HUDEP-2 (cell line): ENCODE data around the gene PKNOX2.

Experiments used
- DNase-seq, 76 experiments: peaks; one replicate each; lab custom pipeline; 2025; ENCODE audit not compliant: unreplicated experiment in 76 of 76; lab: John Stamatoyannopoulos, UW

Gene PKNOX2

DNA sequence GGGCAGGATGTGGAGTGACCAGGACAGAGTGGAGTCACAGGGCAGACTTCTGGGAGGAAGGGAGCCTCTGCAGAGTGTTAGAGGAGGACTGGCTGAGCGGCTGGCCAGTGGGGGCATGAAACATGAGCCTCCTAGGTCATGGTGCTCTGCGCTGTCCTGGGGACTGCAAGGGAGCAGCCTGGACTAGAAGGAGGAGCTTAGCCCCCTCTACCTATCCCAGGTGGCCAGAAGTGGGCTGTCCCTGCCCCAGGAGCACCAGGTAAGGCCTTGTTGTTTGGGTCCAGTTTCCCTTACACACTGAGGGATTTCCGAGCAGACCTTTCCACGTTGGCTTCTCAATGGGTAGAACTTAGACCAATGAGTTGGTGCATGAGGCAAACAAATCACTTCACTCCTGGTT lies 7.4 kb downstream of the PKNOX2 start:
- no peak for DNase-seq

DNA sequence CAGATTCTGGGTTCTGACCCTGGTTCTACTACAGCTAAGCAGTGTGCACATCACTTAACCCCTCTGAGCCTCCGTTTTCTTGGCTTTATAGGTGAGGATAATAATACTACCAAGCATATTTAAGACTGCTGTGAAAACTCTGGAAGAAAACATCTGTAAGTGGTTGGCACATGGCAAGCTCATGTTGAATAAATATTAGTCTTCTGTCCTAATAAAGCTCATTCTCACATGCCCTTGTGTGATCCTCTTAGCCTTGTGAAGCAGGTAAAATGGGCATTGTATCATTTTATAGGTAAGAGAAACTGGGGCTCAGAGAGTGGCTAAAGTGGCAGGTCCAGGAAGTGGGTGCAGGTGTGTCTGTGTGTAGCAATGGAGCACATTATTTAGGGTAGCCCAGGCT lies 8.5 kb downstream of the PKNOX2 start:
- DNase-seq: no peak

DNA sequence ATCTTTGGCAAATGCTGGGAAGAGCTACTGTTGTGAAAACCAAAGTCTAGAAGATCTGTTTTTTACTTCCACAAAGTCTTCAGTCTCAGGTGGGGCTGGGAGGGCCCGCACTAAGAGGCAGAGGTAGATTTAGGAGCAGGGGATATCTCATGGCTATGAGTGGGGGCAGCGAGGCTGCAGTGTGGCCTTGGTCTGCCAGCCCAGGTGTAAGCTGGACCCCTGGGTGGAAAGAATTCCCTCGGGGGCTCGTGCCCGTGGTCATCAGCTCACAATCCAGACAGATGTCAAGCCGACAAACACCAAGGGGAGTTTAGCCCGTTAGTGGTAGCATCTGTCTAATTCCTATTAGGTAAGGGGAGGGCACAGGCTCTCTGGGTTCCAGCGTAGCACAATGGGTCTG lies 9.0 kb downstream of the PKNOX2 start:
- DNase-seq: no peak

DNA sequence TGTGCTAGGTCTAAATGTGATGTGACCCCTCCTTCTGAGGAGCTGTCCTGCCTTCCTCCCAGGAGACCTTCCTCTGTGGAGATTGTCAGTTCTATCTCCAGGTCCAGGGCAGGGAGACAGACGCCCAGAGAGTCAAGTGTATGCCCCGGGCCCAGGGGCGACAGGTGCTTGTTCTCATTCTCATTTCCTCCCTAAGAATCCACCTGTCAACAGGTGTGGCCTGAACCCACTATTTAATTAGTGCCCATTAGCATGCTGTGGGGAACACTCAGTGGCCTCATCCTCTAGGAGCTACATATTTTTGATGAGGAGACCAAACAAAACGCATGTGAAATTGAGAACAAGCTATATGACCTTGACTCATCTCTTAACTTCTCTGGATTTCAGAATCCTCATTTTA lies 9.5 kb downstream of the PKNOX2 start:
- DNase-seq: no peak

DNA sequence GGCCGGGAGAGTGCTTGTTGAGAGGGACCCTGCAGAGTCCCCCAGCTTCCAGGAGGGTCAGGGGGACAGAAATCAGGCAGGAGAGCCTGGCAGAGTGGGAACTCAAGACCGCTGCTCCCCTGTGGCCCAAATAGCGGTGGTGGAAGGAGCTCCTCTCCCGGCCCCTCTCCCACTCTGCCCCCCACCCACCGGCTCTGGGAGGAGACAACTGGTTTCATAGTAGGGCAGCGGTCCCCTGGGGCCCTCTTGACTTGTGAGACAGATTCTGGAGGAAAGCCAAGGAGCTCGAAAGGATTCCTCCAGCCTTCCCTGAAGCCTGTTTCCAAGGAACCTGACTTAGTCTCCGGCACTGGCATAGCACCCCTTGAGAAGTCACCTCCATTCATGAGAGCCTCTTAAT lies 10.1 kb downstream of the PKNOX2 start:
- DNase-seq: no peak

DNA sequence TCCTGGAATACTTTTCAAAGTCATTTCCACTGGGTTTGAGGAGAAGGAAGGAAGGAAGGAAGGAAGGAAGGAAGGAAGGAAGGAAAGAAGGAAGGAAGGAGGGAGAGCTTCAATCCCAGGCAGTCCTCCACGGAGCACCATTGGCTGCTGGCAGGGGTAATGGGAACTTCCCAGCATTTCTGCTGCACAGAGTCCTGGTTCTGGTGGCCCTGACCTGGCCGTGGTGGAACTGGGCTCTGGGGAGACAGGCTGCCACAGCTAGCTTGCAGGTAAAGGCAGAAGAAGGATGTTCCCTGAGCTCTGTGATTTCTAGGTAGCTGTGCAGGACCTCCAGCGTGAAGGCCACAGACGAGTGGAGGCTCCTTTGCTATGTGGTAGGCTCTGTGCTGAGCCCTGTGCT lies 10.6 kb downstream of the PKNOX2 start:
- DNase-seq: no peak

DNA sequence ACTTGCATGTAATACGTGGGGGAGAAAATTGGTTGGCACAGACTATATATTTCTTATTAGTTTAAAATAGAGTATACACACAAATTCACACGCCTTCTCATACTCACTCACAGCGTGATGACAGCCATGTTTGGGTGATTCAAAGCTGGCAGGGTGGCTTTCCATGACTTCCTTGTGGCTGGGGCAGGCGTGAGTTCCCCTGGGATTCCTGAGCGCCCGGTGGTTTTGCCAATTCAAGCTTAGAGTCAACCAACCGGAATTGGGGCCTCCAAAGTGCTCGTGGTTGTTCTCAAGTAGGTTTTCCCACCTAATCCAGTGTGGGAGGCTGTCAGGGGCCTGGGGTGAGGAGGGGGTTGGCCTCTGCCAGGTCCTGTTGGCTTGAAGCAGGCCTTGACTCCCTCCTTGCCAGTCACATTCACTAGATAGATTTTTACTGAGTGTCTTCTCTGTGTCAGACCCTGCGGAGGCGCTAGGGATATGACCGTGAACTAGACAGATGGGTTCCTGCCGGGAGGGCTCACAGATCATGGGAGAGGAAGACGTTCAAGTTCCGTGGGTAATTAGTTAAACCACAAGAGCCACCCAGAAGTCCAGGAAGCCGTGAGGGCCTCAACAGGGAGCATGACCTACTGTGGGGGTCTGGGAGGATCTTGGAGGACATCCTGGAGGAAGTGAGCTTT lies 11.5 kb downstream of the PKNOX2 start:
- no peak for DNase-seq

DNA sequence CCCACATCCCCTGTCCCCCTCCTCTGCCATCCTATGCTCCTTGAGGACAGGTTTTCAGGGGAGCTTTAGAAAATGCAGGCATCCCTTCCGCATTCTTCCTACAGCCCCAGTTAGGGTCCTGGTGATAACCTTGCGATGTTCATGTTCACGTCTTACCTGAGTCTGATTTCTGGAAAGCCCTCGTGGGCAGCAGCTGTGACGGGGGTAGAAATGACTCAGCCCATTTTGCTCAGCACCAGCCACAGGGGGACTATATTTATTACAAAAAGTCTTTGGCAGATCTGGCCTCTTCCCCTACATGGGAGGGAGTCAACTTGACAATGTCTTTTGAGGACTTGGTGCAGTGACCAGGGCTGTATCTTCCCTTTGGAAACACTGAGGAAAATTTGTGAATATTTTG lies 12.3 kb downstream of the PKNOX2 start:
- no peak for DNase-seq

DNA sequence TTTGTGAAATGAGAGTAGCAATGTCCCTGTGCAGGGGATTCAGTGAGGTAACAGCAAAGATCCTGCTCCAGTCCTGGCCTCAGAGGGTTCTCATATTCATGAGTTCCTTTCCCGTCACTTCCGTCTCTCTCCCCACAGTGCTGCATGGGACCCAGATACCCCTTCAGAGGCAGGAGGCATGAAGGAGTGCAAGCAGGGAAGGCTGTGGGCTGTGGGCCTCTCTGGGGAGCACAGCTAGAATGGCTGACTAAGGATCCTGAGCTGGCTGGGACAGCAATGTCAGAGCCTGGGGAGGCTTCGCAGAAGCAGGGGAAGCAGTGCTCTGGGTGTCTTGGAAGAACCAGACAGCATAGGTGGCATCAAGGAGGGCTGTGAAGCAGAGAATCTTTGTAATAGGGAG lies 13.0 kb downstream of the PKNOX2 start:
- no peak for DNase-seq

DNA sequence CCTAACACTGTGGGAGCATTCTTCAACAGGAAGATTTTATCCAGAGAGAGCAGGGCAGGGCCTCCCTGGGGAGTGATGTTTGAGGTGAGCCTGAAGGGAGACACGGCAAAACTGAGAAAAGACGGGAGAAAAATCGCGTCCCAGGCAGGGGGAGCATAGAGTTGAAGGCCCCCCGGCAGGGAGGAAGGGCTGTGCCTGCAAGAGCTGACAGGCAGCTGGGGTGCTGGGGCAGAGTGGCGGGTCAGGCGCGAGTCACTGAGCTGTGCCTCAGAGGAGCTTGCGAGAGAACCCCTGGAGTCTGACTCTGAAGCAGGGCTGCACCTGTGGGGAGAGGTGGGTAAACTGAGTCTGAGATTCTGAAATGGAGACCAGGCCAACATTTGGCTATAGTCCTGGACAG lies 14.8 kb downstream of the PKNOX2 start:
- DNase-seq: no peak

DNA sequence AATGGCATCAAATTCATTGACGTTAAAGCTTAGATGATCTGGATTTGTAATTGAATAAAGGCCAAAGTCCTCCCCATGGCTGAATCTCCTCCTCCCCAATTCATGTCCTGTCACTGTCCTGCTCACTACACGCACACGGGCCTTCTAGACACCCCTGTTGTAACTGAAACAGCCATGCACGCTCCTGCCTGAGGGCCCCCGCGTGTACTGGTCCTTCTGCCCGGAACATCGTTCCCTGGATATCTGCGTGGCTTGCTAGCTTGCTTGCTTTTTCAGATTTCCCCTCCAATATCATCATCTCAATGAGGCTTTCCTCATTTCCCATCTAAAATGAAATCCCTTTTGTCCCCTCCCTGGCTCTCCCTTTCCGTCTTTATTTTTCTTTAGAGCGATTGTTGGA lies 15.3 kb downstream of the PKNOX2 start:
- no peak for DNase-seq

DNA sequence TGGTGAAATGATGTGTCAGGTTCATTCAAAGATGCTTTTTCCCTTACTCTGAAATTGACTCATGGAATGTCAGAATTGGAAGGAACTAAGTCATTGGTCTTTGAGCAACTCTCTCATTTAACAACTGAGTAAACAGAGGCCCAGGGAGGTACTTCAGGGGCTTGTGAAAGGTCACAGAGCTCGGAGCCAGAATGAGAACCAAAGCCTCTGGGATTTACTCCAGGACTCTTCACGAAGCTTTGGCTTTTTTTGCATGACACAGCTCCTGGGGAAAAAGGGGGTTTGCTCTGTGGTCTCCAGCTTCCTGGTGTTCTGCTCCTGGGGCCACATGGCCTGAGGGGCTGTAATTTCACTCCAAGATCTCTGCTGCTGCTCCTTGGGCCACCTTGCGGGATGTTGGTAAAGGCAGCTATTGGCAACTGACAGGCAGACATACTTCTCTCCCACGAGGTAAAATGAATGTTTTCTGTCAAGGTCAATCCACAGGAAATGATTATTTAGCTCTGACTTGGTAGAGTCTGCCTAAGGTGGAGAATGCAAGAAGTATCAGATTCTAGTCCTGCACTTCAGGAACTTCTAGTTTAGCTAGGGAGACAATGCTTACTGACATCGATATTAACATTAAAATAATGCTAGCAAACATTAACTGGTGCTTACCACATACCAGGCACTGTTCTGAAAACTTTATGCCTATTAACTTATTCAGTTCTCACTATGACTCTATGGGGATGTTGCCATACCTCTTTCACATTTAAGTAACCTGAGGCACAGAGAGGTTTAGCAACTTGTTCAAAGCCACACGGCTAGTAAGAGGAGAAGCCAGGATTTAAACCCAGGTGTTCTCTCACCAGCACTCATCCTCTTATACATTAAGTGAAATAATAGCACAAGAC lies 16.1 kb downstream of the PKNOX2 start:
- no peak for DNase-seq

DNA sequence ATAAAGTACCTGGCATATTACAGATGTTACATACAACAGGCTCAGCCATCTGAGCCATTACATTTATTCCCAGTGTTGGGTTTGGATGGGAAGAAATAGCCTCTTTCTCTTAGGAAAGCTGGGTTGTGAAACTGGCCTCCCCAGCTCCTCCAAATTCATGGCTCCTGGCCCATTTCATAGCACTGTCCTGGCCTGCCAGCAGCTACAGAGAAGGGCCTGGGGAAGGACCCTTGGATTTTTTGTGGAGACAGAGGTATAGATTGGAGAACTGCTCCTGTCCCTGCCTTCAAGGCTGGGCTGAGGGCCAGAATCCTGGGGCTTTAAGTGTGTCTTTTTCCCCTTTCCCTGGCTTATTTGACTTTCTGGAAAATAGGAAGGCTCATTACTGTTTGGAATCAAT lies 18.0 kb downstream of the PKNOX2 start:
- DNase-seq: no peak

DNA sequence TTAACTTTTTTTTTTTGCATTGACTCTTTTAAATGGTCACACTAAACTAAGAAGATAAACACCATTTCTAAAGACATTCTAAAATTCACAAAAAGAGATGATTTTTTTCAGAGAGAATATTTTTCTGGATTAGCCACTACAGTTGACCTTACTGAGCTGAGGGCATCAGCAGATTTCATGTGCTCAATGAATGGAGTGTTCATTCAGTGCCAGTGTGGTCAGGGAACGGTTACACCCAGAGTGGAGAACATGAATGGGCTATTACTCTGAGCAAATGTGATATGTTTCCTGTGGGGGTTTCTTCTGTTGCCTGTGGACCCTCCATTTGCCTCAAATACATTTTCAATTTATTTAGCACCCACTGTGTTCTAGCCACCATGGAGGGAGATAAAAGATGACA lies 19.1 kb downstream of the PKNOX2 start:
- no peak for DNase-seq

DNA sequence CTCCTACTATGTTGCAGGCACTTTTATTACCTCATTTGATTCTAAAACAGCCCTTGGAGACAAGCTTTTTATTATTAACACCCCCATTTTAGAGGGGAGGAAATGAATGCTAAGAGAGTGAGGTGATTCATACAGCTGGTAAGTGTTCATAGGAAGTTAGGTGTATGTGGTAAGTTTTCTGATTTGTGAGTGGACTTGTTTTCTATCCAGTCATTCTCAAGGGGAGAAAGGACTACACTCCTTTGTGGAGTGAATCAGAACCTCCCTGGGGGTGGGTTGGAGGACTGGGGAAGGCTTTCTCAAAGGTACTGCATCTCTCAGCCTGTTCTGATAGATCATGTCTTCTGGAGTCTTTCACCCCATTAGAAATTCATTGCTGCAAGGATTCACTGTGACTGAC lies 23.5 kb downstream of the PKNOX2 start:
- no peak for DNase-seq

DNA sequence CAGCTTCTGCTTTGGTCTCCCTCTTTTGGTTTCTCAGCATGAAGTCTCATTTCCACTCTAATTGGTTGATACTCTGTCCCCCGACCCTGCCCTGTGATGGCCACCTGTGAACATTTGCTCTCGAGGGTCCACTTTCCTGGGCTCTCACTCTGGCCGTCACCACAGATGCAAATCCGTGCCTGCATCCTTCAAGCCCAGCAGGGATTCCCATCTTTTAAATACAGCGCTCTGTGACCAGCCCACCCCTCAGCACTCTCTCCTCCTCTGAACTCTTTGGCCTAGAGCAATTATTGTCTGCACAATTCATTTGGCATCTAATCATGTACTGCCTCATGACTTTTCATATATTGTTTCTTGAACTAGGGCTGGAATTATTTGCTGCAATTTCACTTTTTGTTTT lies 26.0 kb downstream of the PKNOX2 start:
- DNase-seq: no peak

DNA sequence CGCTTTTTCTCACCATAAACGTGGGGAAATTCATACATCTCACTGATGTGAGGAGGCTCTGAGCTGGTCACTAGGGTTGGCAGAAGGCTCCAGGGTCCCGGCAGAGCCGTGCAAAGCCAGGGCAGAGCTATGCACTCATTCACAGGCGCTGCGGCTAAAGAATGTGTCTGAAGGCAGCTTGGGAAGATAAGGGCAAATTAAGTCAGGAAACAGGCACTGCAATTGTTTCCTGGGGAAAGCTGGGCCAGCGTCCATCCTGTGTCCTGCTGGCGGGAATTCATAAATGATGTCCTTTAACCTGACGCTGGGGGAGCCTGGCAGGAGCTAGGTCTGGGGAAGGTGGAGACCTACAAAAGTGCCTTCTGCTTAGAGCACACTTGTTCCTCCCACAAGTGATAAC lies 27.6 kb downstream of the PKNOX2 start:
- DNase-seq: no peak

DNA sequence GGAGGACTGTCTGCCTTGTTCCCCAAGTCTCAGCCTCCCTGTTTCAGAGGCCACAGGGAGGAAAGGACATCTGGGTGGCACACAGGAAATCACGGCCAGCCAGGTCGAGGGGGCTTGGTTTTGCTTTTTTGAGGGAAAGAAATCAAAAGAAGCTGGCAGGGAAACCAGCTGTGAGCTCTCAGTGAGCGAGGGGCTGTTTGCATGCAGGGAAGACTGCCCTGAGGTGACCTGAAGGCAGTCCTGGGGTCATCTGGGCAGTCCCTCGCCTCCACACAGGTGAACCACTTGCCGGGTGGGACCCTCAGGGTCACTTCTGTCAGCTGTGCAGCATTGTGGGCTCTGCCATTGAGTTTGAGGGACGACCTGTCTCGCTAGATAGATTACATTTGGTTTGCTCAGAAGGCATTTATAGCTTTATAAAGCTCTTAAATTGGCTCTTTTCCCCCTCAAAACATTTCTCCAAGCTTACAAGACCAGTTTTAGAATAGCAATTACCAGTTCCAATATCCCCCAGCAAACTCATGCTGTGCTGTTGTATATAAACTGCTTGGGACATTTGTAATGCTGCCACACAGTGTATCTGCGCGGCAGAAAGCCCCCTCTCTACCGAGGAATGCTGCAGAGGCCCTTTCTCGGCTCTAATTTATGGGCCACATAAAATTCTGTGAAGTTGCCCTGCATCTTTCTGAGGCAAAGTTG lies 28.3 kb downstream of the PKNOX2 start:
- no peak for DNase-seq

DNA sequence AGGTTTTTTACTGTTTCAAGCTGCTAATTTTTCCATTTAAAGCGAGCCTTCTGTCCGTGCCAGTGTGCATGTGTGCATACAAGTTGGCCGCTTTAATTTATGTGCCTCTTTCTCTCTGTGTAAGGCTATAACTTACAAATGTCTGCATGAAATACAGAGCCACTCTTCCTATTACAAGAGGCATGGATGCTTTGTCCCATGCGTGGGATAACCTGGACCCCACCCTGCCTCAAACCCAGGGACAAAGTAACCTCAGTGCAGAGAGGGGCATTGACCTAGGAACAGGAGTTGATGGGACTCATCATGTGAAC lies 28.8 kb downstream of the PKNOX2 start:
- DNase-seq: no peak

DNA sequence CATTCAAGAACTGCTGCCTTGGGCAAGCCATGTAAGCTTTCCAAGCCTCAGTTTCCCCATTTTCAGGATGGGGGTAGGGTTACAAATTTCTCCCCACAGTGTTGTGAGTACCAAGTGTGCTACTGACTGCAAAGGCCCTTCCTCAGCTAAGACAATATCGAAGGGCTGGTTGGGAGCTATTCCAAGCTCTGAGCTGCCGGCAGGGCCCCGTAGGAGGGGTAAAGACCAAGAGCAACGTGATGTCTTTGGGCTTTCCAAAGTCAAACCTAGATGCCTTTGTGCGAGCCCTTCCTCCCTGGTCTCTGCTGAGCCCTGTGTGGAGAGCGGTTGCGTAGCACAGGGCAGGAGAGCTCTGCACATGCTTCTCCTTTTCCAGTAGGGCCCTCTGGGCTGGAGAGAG lies 29.3 kb downstream of the PKNOX2 start:
- no peak for DNase-seq

DNA sequence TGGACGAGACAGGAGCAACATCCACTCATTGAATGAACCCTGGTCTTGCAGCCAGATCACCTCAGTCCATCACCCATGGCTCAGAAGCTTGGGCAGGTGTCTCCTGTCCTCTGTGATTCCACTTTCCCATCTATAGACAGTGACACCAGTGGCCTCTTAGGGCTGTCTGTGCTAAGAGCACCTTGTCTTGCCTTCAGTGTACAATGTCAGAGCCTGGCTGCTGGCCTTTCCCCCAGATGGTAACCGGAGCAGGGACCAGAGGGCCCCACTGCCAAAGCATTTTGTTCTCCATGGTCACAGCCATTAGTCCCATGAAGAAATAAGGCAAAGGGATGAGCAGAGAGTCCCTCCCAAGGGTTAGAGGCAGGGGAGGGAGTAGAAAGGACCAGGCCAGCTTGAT lies 35.4 kb downstream of the PKNOX2 start:
- peak in 1 of 76 experiments; percentile 3 for DNase-seq

DNA sequence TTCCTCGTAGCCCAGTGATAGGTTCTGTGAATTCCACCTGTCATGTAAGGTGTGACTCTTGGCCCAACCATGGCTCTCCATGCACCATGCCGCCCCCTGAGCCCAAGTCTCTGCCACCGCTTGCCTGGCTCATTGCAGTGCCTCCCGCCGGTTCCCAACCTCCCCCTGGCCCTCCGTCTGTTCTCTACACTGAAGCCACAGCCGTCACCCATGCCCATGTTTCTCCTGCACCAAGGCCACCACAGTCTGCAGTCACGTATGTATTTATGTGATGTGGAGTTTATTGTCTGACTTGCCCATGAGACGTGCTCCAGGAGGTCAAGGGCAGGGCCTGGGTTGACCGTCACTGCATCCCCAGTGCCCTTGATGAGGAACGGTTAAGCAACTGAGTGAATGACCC lies 35.9 kb downstream of the PKNOX2 start:
- no peak for DNase-seq
